ENCODE measurements around the gene PNMA6E. TPM values are rescaled to one million over a fixed set of nuclear protein-coding genes. Genes with fewer than 3 reads are reported as not detected.

Gene PNMA6E
- total RNA-seq, 4 donors from 2014 or later, result not detected

DNA sequence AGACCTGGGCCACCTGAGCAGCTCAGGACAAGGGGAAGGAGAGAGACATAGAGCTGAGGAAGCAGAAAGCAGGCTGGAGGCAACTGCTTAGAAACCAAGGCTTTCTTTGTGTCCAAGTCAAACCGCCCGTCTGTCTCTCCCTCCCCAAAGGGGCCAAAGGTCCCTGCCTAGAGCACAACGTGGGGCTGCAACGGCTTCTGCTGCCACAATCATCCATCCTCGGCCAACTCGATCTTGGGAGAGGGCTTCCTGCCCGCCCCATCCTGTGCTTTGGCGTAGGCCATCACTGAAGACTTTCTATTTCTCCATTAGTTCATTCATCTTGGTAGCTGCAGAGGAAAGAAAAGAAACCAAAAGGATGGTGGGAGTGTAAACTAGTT, 46.4 kb upstream of the PNMA6E start:
- DNase-seq, result peak in 1 of 3 donors; percentile 36
- no peak overlapping the region for H3K4me3 ChIP-seq
- no peaks in the 10 kb centered on the region for H3K36me3 ChIP-seq
- no peaks in the 10 kb centered on the region for H3K4me1 ChIP-seq
- H3K27ac ChIP-seq, result no peak overlapping the region
- TF ChIP-seq, protein P1, sequence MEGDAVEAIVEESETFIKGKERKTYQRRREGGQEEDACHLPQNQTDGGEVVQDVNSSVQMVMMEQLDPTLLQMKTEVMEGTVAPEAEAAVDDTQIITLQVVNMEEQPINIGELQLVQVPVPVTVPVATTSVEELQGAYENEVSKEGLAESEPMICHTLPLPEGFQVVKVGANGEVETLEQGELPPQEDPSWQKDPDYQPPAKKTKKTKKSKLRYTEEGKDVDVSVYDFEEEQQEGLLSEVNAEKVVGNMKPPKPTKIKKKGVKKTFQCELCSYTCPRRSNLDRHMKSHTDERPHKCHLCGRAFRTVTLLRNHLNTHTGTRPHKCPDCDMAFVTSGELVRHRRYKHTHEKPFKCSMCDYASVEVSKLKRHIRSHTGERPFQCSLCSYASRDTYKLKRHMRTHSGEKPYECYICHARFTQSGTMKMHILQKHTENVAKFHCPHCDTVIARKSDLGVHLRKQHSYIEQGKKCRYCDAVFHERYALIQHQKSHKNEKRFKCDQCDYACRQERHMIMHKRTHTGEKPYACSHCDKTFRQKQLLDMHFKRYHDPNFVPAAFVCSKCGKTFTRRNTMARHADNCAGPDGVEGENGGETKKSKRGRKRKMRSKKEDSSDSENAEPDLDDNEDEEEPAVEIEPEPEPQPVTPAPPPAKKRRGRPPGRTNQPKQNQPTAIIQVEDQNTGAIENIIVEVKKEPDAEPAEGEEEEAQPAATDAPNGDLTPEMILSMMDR (IDR thresholded peaks at IDR 0.05), result no peak
- no peak for TF ChIP-seq POLR2A (IDR thresholded peaks at IDR 0.05)
- H3K9me3 ChIP-seq, result no peaks in the 10 kb centered on the region
- no peaks in the 10 kb centered on the region for H3K27me3 ChIP-seq

DNA sequence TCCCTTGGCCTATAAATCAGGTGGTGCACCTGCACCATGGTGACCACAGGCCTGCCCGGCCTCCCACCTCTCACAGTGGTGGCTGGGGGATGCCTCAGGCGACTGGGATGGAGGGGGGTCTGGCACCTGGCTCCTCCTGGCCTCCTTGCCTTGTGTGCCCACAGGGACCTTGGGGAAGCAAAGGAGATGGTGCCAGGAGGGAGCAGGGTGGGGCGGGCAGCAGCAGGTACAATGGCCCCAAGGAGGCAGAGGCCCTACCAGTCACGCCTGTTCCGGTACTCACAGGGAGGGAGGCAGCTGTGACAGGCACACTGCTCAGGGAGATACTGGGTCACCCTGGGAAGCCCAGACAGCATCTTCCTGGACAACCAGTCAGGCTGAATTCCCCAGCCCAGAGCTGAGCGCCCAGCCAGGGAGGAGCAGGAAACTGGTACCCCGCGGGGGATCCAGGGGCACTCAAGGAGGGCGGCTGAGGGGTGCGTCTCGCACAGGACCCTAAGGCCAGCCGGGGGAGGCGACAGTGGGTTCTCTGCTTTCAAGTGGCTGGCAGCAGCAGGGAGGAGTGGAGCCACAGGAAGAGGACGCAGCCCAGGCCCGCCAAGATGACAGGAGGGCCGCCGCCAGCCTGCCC, 45.9 kb upstream of the PNMA6E start:
- peak in 1 of 3 donors; percentile 42 for DNase-seq

DNA sequence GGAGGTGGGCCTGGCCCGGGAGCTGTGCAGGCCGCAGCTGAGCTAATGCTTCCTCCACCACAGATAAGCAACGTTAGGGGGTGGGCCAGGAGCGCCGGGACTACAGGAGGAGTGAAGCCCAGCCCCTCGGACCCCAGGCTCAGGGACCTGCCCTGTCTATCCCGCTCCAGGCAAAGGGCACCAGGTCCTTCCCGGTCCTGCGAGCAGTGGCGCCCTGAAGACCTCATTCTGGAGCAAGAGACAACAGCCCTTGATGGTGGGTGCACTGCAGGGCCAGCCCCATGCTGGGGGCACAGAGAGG, 45.4 kb upstream of the PNMA6E start:
- peak in 1 of 3 donors; percentile 34 for DNase-seq

More for the DNA sequence above, 45.9 kb upstream of the PNMA6E start:
- no peaks in the 10 kb centered on the region for H3K4me1 ChIP-seq
- no peaks in the 10 kb centered on the region for H3K9me3 ChIP-seq
- no peaks in the 10 kb centered on the region for H3K27me3 ChIP-seq
- no peak overlapping the region for H3K27ac ChIP-seq
- H3K36me3 ChIP-seq, result no peaks in the 10 kb centered on the region
- no peak overlapping the region for H3K4me3 ChIP-seq
- TF ChIP-seq, protein P1 (IDR thresholded peaks at IDR 0.05), result no peak
- TF ChIP-seq POLR2A (IDR thresholded peaks at IDR 0.05), result no peak

DNA sequence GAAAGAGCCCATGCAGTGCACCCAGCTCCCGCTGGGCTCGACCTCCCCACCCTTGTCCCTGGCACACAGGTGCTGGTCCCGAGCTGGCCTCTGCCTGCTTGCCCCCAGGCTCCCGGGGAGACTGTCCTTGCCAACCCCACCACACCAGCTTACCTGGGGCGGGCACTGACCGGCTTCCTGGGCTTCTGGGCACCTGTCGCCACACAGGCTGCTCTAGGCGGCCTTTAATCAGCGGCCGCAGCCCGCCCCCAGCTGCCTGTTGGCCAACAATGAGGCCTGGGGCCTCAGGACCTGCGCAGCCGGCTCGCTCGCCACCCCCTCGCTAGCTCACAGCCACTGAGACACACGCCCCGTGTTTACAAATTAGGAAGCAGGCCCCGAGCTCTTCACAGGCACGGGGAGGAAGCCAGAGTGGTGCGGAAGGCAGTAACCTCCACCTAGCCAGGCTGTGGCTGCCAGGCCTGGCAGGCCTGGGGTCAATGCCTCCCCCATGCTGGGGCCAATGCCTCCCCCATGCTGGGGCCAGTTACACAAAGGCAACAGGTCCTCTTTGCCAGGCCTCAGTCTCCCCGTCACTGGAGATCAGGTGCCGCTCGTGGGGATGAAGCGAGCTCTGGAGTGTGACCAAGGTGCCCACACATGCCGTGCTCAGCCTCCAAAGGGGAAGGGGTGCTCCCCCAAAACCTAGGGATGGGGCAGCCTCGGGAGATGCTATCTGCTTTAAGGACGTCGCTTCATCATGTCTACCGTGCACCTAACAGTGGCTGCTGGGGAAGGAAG, 44.9 kb upstream of the PNMA6E start, which contains the start of gene TREX2:
Gene TREX2, minus strand, starts transcription at position 201 of the 780 bp plus-strand sequence. CDS start 626 bp downstream, outside the sequence.
- H3K4me3 ChIP-seq, result no peak within 1 kb of the TSS
- H3K9me3 ChIP-seq, result no peaks in the 10 kb centered on the region
- H3K4me1 ChIP-seq, result no peaks in the 10 kb centered on the region
- no peaks in the 10 kb centered on the region for H3K36me3 ChIP-seq
- TF ChIP-seq POLR2A (IDR thresholded peaks at IDR 0.05), result no peak
- TF ChIP-seq, protein P1 (IDR thresholded peaks at IDR 0.05), result no peak
- peak in 1 of 3 donors; percentile 18 for DNase-seq
- no peaks in the 10 kb centered on the region for H3K27me3 ChIP-seq
- no peak within 1 kb of the TSS for H3K27ac ChIP-seq

More for the DNA sequence above, 45.4 kb upstream of the PNMA6E start:
- Histone ChIP-seq H3K36me3 (no peaks in the 10 kb centered on the region), H3K4me3 (no peak overlapping the region), H3K4me1 (no peaks in the 10 kb centered on the region), H3K27me3 (no peaks in the 10 kb centered on the region), H3K9me3 (no peaks in the 10 kb centered on the region), H3K27ac (no peak overlapping the region)
- no peak for TF ChIP-seq POLR2A (IDR thresholded peaks at IDR 0.05)
- TF ChIP-seq, protein P1 (IDR thresholded peaks at IDR 0.05), result no peak

DNA sequence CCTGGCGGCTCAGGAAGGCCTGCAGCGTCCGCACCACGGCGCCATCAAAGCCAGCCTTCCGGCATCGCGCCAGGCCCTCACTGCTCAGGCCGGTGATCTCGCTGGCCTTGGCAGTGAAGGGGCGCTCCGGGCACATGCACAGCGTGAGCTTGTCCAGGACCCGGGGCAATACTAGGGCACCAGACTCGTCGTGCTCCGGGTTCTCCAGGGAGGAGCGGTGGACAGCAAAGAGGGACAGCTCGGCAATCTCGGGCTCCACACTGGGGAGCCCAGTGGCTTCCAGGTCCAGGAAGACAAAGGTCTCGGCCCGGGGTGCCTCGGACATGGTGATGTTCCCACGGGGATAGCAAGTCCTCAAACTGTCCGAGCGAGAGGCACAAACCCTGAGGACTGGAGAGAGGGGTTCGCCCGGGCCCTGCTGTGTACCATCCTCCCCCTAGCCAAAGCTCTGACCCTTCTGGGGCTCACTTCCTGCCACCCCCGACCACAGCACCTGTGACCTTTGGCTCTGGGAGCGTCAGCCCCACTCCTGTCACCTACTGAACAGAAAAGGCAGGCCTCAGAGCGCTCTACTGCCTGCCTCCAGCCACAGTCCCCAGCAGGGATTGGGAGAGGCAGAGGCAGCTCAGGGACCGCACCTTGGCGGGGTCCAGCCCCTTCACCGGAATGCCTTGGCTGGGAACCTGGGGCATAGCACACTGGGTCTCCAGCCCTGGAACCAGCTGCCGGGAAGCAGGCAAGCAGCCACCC, 44.1 kb upstream of the PNMA6E start:
- Histone ChIP-seq H3K4me1 (no peaks in the 10 kb centered on the region), H3K27ac (no peak overlapping the region), H3K4me3 (no peak overlapping the region), H3K36me3 (no peaks in the 10 kb centered on the region), H3K9me3 (no peaks in the 10 kb centered on the region), H3K27me3 (no peaks in the 10 kb centered on the region)
- DNase-seq, result peak in 1 of 3 donors; percentile 34
- TF ChIP-seq POLR2A (IDR thresholded peaks at IDR 0.05), result no peak
- TF ChIP-seq, protein P1 (IDR thresholded peaks at IDR 0.05), result no peak
